ENCODE results near the gene UQCC5.

- TF ChIP-seq CTCF (IDR thresholded peaks at IDR 0.05; ENCODE audit: insufficient read depth, low read length) (no peak), REST (IDR thresholded peaks at IDR 0.05; ENCODE audit: insufficient replicate concordance, low read depth) (no peak), POLR2AphosphoS5 (IDR thresholded peaks at IDR 0.05; ENCODE audit: low read depth) (no peak; the same call in 1 of the 2 replicates), GABPA (IDR thresholded peaks at IDR 0.05; ENCODE audit: low read depth) (no peak), SPI1 (IDR thresholded peaks at IDR 0.05; ENCODE audit: borderline replicate concordance, low read depth) (no peak)
These were observed 4.6 kb downstream of the UQCC5 start for GRCh38 chr3:52541050-52541449.

All from HL-60 (cell line).